HepG2 (cell line): ENCODE results near the gene FN1. TPM values are rescaled to one million over a fixed set of nuclear protein-coding genes. Genes with fewer than 3 reads are reported as not detected.

ENCODE experiments used
- BCL6 ChIP-seq: IDR thresholded peaks from 2 replicates; pipeline ENCODE4 v1.6.1; 2016; ENCODE audit warnings: missing genetic modification reagents, missing compliant biosample characterization
- CEBPG ChIP-seq: IDR thresholded peaks from 2 replicates; pipeline ENCODE4 v1.6.1; 2016
- CHD2 ChIP-seq: IDR thresholded peaks from 2 replicates; pipeline ENCODE4 v1.6.1; 2011; ENCODE audit warnings: low read depth, low read length, improper control_type of control experiment
- ELF4 ChIP-seq: sonication (generic); formaldehyde crosslinking; IDR thresholded peaks from 2 replicates; pipeline ENCODE4 v1.5.0; 2020; ENCODE audit warnings: missing genetic modification reagents, mild to moderate bottlenecking, moderate library complexity, borderline replicate concordance
- KLF12 ChIP-seq: sonication (generic); formaldehyde crosslinking; IDR thresholded peaks from 2 replicates; pipeline ENCODE4 v1.4.0; 2020; ENCODE audit warnings: missing genetic modification reagents, borderline replicate concordance
- MLLT10 ChIP-seq: sonication (generic); formaldehyde crosslinking; IDR thresholded peaks from 2 replicates; pipeline ENCODE4 v1.4.0; 2020; ENCODE audit warnings: missing genetic modification reagents
- NCOA1 ChIP-seq: sonication (generic); formaldehyde crosslinking; IDR thresholded peaks from 2 replicates; pipeline ENCODE4 v1.9.0; 2021; ENCODE audit warnings: missing genetic modification reagents
- PAWR ChIP-seq: sonication (generic); formaldehyde crosslinking; IDR thresholded peaks from 2 replicates; pipeline ENCODE4 v1.4.0; 2020; ENCODE audit warnings: missing genetic modification reagents, mild to moderate bottlenecking, borderline replicate concordance
- SMYD3 ChIP-seq: sonication (generic); formaldehyde crosslinking; IDR thresholded peaks from 2 replicates; pipeline ENCODE4 v1.8.1; 2023; ENCODE audit warnings: mild to moderate bottlenecking, missing genetic modification reagents
- SOX5 ChIP-seq: IDR thresholded peaks from 2 replicates; pipeline ENCODE4 v1.6.1; 2016; ENCODE audit warnings: borderline replicate concordance
- TCF7 ChIP-seq: sonication (generic); IDR thresholded peaks from 2 replicates; pipeline ENCODE4 v1.6.1; 2016; ENCODE audit warnings: antibody characterized with exemption, low read depth
- ZBTB3 ChIP-seq: sonication (generic); formaldehyde crosslinking; IDR thresholded peaks from 2 replicates; pipeline ENCODE4 v1.4.0; 2020; ENCODE audit warnings: low read depth, mild to moderate bottlenecking, moderate library complexity, missing genetic modification reagents, borderline replicate concordance
- ZNF629 ChIP-seq: sonication (generic); formaldehyde crosslinking; conservative IDR thresholded peaks from 2 replicates; pipeline ENCODE4 v1.5.0; 2020; ENCODE audit warnings: missing genetic modification reagents
- ZSCAN20 ChIP-seq: sonication (generic); formaldehyde crosslinking; IDR thresholded peaks from 2 replicates; pipeline ENCODE4 v1.4.0; 2020; ENCODE audit warnings: missing genetic modification reagents, mild to moderate bottlenecking, borderline replicate concordance
- polyA plus RNA-seq, 8 experiments: library from polyadenylated mRNA; depleted of rRNA in 3 of 8; stranded (reverse) in 7 of 8; unstranded in 1 of 8; fragments of >200 nt; fragmentation: Illumina TruSeq in 4 of 8; extraction: Trizol in 4 of 8; gene quantifications; 2 replicates each; pipeline versions ENCODE4 v1.2.1 to v1.2.3, GENCODE V29; 2011 to 2016; ENCODE audit warnings: low read depth in 4 of 8, missing spikeins in 1 of 8, mixed read lengths in 1 of 8; ENCODE audit not compliant: insufficient read depth in 1 of 8
- total RNA-seq, 5 experiments: library from RNA; depleted of rRNA; stranded (reverse); fragments of >200 nt; fragmentation: Illumina TruSeq; extraction: Trizol; gene quantifications; 2 replicates each; pipeline ENCODE4 v1.2.3, GENCODE V29; 2016; ENCODE audit warnings: low read depth in 1 of 5
- TF ChIP-seq, protein P1 (sequence below): sonication (generic); formaldehyde crosslinking; IDR thresholded peaks from 2 replicates; pipeline ENCODE4 v1.4.0; 2020; ENCODE audit warnings: missing genetic modification reagents
- TF ChIP-seq, protein P2 (sequence below): fragments of 450-650 bp; IDR thresholded peaks from 2 replicates; pipeline ENCODE4 v1.6.1; 2017
- TF ChIP-seq, protein P3 (sequence below): sonication (generic); formaldehyde crosslinking; conservative IDR thresholded peaks from 2 replicates; pipeline ENCODE4 v1.8.0; 2022; ENCODE audit warnings: missing genetic modification reagents
- TF ChIP-seq, protein P4 (sequence below): IDR thresholded peaks from 2 replicates; pipeline ENCODE4 v1.6.1; 2016; ENCODE audit warnings: low read depth, missing genetic modification reagents, missing compliant biosample characterization

Gene FN1
- total and polyA plus RNA-seq, 2 of the 13 experiments (the other 11 are each of a cell fraction or from before 2014, with no cell fraction given), result 1,847 to 6,471 TPM

DNA sequence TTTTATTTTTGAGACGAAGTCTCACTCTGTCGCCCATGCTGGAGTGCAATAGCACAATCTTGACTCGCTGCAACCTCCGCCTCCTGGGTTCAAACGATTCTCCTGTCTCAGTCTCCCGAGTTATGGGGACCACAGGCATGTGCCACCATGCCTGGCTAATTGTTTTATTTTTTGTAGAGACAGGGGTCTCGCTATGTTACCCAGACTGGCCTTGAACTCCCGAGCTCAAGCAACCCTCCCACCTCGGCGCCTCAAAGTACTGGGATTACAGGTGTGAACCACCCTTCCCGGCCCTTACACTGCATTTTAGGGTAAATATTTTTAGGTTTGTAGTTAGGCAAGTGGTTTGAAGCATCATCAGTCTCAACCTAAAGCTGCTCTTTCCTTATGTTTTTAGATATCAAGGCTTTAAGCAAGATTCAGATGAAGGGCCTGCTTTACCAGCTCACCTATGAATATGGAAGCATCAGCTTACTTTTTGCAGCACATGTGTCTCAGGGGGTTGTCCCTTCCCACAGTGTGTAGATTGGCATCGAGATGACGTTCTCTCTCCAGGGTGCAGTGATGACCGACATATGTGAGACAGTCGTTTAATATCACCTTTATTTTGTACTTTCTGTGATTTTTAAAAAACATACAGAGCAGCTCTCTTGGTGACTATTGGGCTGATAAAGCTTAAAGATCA, 76.8 kb downstream of the FN1 start (continued):
- TF ChIP-seq, protein P1, sequence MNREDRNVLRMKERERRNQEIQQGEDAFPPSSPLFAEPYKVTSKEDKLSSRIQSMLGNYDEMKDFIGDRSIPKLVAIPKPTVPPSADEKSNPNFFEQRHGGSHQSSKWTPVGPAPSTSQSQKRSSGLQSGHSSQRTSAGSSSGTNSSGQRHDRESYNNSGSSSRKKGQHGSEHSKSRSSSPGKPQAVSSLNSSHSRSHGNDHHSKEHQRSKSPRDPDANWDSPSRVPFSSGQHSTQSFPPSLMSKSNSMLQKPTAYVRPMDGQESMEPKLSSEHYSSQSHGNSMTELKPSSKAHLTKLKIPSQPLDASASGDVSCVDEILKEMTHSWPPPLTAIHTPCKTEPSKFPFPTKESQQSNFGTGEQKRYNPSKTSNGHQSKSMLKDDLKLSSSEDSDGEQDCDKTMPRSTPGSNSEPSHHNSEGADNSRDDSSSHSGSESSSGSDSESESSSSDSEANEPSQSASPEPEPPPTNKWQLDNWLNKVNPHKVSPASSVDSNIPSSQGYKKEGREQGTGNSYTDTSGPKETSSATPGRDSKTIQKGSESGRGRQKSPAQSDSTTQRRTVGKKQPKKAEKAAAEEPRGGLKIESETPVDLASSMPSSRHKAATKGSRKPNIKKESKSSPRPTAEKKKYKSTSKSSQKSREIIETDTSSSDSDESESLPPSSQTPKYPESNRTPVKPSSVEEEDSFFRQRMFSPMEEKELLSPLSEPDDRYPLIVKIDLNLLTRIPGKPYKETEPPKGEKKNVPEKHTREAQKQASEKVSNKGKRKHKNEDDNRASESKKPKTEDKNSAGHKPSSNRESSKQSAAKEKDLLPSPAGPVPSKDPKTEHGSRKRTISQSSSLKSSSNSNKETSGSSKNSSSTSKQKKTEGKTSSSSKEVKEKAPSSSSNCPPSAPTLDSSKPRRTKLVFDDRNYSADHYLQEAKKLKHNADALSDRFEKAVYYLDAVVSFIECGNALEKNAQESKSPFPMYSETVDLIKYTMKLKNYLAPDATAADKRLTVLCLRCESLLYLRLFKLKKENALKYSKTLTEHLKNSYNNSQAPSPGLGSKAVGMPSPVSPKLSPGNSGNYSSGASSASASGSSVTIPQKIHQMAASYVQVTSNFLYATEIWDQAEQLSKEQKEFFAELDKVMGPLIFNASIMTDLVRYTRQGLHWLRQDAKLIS (CRISPR knock-in tag), result peak; percentile 91; the same call in 1 of the 2 replicates
- TF ChIP-seq ZBTB3 (CRISPR knock-in tag) (no peak), BCL6 (no peak), PAWR (no peak), TCF7 (0 out of 2 replicates have a peak, but pooled peaks have one; percentile 9), CEBPG (CRISPR knock-in tag) (0 out of 2 replicates have a peak, but pooled peaks have one; percentile 18), KLF12 (CRISPR knock-in tag) (no peak), NCOA1 (no peak), ZSCAN20 (CRISPR knock-in tag) (no peak), CHD2 (no peak), SOX5 (CRISPR knock-in tag) (no peak; the same call in 1 of the 2 replicates), ZNF629 (CRISPR knock-in tag) (no peak), ELF4 (CRISPR knock-in tag) (no peak), MLLT10 (no peak), SMYD3 (CRISPR knock-in tag) (peak; percentile 89; the same call in 1 of the 2 replicates)
- TF ChIP-seq, protein P2, sequence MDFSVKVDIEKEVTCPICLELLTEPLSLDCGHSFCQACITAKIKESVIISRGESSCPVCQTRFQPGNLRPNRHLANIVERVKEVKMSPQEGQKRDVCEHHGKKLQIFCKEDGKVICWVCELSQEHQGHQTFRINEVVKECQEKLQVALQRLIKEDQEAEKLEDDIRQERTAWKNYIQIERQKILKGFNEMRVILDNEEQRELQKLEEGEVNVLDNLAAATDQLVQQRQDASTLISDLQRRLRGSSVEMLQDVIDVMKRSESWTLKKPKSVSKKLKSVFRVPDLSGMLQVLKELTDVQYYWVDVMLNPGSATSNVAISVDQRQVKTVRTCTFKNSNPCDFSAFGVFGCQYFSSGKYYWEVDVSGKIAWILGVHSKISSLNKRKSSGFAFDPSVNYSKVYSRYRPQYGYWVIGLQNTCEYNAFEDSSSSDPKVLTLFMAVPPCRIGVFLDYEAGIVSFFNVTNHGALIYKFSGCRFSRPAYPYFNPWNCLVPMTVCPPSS, result no peak
- TF ChIP-seq, protein P3, sequence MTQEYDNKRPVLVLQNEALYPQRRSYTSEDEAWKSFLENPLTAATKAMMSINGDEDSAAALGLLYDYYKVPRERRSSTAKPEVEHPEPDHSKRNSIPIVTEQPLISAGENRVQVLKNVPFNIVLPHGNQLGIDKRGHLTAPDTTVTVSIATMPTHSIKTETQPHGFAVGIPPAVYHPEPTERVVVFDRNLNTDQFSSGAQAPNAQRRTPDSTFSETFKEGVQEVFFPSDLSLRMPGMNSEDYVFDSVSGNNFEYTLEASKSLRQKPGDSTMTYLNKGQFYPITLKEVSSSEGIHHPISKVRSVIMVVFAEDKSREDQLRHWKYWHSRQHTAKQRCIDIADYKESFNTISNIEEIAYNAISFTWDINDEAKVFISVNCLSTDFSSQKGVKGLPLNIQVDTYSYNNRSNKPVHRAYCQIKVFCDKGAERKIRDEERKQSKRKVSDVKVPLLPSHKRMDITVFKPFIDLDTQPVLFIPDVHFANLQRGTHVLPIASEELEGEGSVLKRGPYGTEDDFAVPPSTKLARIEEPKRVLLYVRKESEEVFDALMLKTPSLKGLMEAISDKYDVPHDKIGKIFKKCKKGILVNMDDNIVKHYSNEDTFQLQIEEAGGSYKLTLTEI, result no peak
- TF ChIP-seq, protein P4, sequence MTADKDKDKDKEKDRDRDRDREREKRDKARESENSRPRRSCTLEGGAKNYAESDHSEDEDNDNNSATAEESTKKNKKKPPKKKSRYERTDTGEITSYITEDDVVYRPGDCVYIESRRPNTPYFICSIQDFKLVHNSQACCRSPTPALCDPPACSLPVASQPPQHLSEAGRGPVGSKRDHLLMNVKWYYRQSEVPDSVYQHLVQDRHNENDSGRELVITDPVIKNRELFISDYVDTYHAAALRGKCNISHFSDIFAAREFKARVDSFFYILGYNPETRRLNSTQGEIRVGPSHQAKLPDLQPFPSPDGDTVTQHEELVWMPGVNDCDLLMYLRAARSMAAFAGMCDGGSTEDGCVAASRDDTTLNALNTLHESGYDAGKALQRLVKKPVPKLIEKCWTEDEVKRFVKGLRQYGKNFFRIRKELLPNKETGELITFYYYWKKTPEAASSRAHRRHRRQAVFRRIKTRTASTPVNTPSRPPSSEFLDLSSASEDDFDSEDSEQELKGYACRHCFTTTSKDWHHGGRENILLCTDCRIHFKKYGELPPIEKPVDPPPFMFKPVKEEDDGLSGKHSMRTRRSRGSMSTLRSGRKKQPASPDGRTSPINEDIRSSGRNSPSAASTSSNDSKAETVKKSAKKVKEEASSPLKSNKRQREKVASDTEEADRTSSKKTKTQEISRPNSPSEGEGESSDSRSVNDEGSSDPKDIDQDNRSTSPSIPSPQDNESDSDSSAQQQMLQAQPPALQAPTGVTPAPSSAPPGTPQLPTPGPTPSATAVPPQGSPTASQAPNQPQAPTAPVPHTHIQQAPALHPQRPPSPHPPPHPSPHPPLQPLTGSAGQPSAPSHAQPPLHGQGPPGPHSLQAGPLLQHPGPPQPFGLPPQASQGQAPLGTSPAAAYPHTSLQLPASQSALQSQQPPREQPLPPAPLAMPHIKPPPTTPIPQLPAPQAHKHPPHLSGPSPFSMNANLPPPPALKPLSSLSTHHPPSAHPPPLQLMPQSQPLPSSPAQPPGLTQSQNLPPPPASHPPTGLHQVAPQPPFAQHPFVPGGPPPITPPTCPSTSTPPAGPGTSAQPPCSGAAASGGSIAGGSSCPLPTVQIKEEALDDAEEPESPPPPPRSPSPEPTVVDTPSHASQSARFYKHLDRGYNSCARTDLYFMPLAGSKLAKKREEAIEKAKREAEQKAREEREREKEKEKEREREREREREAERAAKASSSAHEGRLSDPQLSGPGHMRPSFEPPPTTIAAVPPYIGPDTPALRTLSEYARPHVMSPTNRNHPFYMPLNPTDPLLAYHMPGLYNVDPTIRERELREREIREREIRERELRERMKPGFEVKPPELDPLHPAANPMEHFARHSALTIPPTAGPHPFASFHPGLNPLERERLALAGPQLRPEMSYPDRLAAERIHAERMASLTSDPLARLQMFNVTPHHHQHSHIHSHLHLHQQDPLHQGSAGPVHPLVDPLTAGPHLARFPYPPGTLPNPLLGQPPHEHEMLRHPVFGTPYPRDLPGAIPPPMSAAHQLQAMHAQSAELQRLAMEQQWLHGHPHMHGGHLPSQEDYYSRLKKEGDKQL (CRISPR knock-in tag), result no peak
